HepG2 (cell line): Measurements from ENCODE around the gene BBS9. TPM values are rescaled to one million over a fixed set of nuclear protein-coding genes. Genes with fewer than 3 reads are reported as not detected.

Experiments
- ATAC-seq: fragments of 200-7000 bp; cut with Tn5 transposase; 3 replicates; pipeline ENCODE4 v1.9.1; 2020; ENCODE audit warnings: mild to moderate bottlenecking, moderate library complexity
- BruUV-seq: library from RNA; stranded (reverse); fragments of 400-500 nt; replicated peaks from 2 replicates; lab custom pipeline; 2021; lab: Mats Ljungman, UMichigan
- CTCF ChIA-PET: fragments of 300-600 bp; formaldehyde crosslinking; extraction: SDS; loops from one replicate; lab custom pipeline; 2021; ENCODE audit warnings: low total read pairs, inconsistent platforms, low intra/inter-chr PET ratio; lab: Yijun Ruan, JAX
- POLR2A ChIA-PET: fragments of 350-600 bp; sonication (Branson Sonifier 250); formaldehyde crosslinking; loops from one replicate; lab custom pipeline; 2020; ENCODE audit warnings: antibody characterized with exemption, inconsistent platforms; lab: Yijun Ruan, JAX
- DNase-seq: peaks from one replicate; pipeline ENCODE4 v3.0.0-alpha.2; 2015; ENCODE audit warnings: low spot score
- FAIRE-seq: peaks from 3 replicates; lab custom pipeline; 2011; peaks lifted over from hg19 to GRCh38; lab: Jason Lieb, UNC
- H2AFZ ChIP-seq: one replicate; pipeline ENCODE4 v1.6.1; 2011; ENCODE audit warnings: low read length, inconsistent platforms
- H3K27ac ChIP-seq: fragments of 300-600 bp; 3 replicates; pipeline ENCODE4 v1.8.0; 2011; ENCODE audit warnings: mixed run types, mild to moderate bottlenecking, mixed read lengths, low read length, inconsistent platforms; ENCODE audit not compliant: insufficient read depth; ENCODE audit errors: extremely low read length
- H3K27me3 ChIP-seq, 2 experiments: fragments of 200-600 bp in 1 of 2; 2 replicates in 1 of 2; 3 replicates in 1 of 2; pipeline versions ENCODE4 v1.6.0 to v1.8.0; 2011; ENCODE audit warnings: low read length in 2 of 2, mild to moderate bottlenecking in 2 of 2, moderate library complexity in 2 of 2, inconsistent platforms in 1 of 2; ENCODE audit not compliant: insufficient read depth in 2 of 2, control insufficient read depth in 1 of 2
- H3K36me3 ChIP-seq, 2 experiments: fragments of 200-600 bp in 1 of 2; replicated peaks in 1 of 2; 2 replicates in 1 of 2; 3 replicates in 1 of 2; pipeline versions ENCODE4 v1.5.1 to v1.8.0; 2011; ENCODE audit warnings: low read length in 2 of 2, inconsistent platforms in 1 of 2; ENCODE audit not compliant: insufficient read depth in 2 of 2, control insufficient read depth in 1 of 2
- H3K4me1 ChIP-seq: 2 replicates; pipeline ENCODE4 v1.5.1; 2012; ENCODE audit warnings: low read length, inconsistent platforms; ENCODE audit not compliant: insufficient read depth
- H3K4me2 ChIP-seq: 2 replicates; pipeline ENCODE4 v1.6.0; 2011; ENCODE audit warnings: low read depth, low read length, inconsistent platforms
- H3K4me3 ChIP-seq, 3 experiments: fragments of 200-600 bp in 1 of 3; sonication (generic), shearing (Covaris generic) in 1 of 3; replicated peaks in 1 of 3; 2 replicates each; pipeline ENCODE4 v1.5.1; 2011 to 2016; ENCODE audit warnings: low read length in 3 of 3, inconsistent platforms in 2 of 3, low read depth in 2 of 3, mild to moderate bottlenecking in 2 of 3, control low read depth in 1 of 3, mixed read lengths in 1 of 3; ENCODE audit not compliant: insufficient read depth in 1 of 3
- H3K79me2 ChIP-seq: one replicate; pipeline ENCODE4 v1.6.1; 2011; ENCODE audit warnings: low read length, inconsistent platforms; ENCODE audit not compliant: insufficient read depth
- H3K9ac ChIP-seq: 2 replicates; pipeline ENCODE4 v1.6.0; 2011; ENCODE audit warnings: mild to moderate bottlenecking, low read depth, low read length, inconsistent platforms; ENCODE audit not compliant: insufficient read depth
- H3K9me3 ChIP-seq: 2 replicates; pipeline ENCODE4 v1.5.1; 2012; ENCODE audit warnings: mild to moderate bottlenecking, low read length
- H4K20me1 ChIP-seq: 2 replicates; pipeline ENCODE4 v1.6.0; 2011; ENCODE audit warnings: inconsistent platforms, mild to moderate bottlenecking, low read length, moderate library complexity; ENCODE audit not compliant: insufficient read depth
- HDAC1 ChIP-seq: sonication (generic); formaldehyde crosslinking; IDR thresholded peaks from 2 replicates; pipeline ENCODE4 v1.5.1; 2020; ENCODE audit warnings: mild to moderate bottlenecking, missing genetic modification reagents
- LCORL ChIP-seq, 2 experiments: fragments of 450-650 bp in 1 of 2; sonication (generic) in 1 of 2; formaldehyde crosslinking in 1 of 2; IDR thresholded peaks; 2 replicates each; pipeline versions ENCODE4 v1.5.0 to v1.6.1; 2017 to 2020; ENCODE audit warnings: antibody characterized with exemption in 1 of 2, missing genetic modification reagents in 1 of 2
- REPIN1 ChIP-seq: sonication (generic); formaldehyde crosslinking; IDR thresholded peaks from 2 replicates; pipeline ENCODE4 v1.8.0; 2022; ENCODE audit warnings: missing genetic modification reagents, low read depth, mild to moderate bottlenecking, borderline replicate concordance
- XBP1 ChIP-seq: sonication (generic); formaldehyde crosslinking; IDR thresholded peaks from 2 replicates; pipeline ENCODE4 v1.5.0; 2020; ENCODE audit warnings: missing genetic modification reagents
- ZMYM3 ChIP-seq: sonication (generic); formaldehyde crosslinking; IDR thresholded peaks from 2 replicates; pipeline ENCODE4 v1.5.1; 2020; ENCODE audit warnings: mild to moderate bottlenecking, missing genetic modification reagents
- ZNF775 ChIP-seq: sonication (generic); formaldehyde crosslinking; IDR thresholded peaks from 2 replicates; pipeline ENCODE4 v1.4.0; 2020; ENCODE audit warnings: missing genetic modification reagents, mild to moderate bottlenecking, moderate library complexity, borderline replicate concordance
- ZNF788 ChIP-seq: sonication (generic); formaldehyde crosslinking; IDR thresholded peaks from 2 replicates; pipeline ENCODE4 v1.5.0; 2020; ENCODE audit warnings: mild to moderate bottlenecking, missing genetic modification reagents, borderline replicate concordance
- ZNF83 ChIP-seq: sonication (generic); formaldehyde crosslinking; IDR thresholded peaks from 2 replicates; pipeline ENCODE4 v1.4.0; 2020; ENCODE audit warnings: missing genetic modification reagents, mild to moderate bottlenecking, borderline replicate concordance
- WGBS: methylation state at CpG from one replicate; pipeline ENCODE4 v1.1.6; 2017; ENCODE audit warnings: low lambda C conversion rate; 5-methylcytosine and 5-hydroxymethylcytosine counted together
- in situ Hi-C: cut with HindIII; loops from 2 replicates; pipeline ENCODE4 v1.10.0; 2017; ENCODE audit warnings: low pct_unique_long_range_greater_than_20kb; ENCODE audit not compliant: extremely low pct_ligation_motif_present
- intact Hi-C: fragments of 100-400 bp; cut with micrococcal nuclease; formaldehyde crosslinking; loops from one replicate; pipeline ENCODE4 v1.10.0; 2022; ENCODE audit not compliant: unreplicated experiment
- polyA plus RNA-seq, 8 experiments: library from polyadenylated mRNA; depleted of rRNA in 3 of 8; stranded (reverse) in 7 of 8; unstranded in 1 of 8; fragments of >200 nt; fragmentation: Illumina TruSeq in 4 of 8; extraction: Trizol in 4 of 8; gene quantifications; 2 replicates each; pipeline versions ENCODE4 v1.2.1 to v1.2.3, GENCODE V29; 2011 to 2016; ENCODE audit warnings: low read depth in 4 of 8, missing spikeins in 1 of 8, mixed read lengths in 1 of 8; ENCODE audit not compliant: insufficient read depth in 1 of 8
- total RNA-seq, 5 experiments: library from RNA; depleted of rRNA; stranded (reverse); fragments of >200 nt; fragmentation: Illumina TruSeq; extraction: Trizol; gene quantifications; 2 replicates each; pipeline ENCODE4 v1.2.3, GENCODE V29; 2016; ENCODE audit warnings: low read depth in 1 of 5
- TF ChIP-seq, protein P1 (sequence below): sonication (generic); formaldehyde crosslinking; IDR thresholded peaks from 2 replicates; pipeline ENCODE4 v1.9.0; 2021; ENCODE audit warnings: missing genetic modification reagents, mild to moderate bottlenecking, borderline replicate concordance
- TF ChIP-seq, protein P2 (sequence below): sonication (generic); formaldehyde crosslinking; IDR thresholded peaks from 2 replicates; pipeline ENCODE4 v1.5.1; 2020; ENCODE audit warnings: mild to moderate bottlenecking, moderate library complexity, missing genetic modification reagents
- TF ChIP-seq, protein P3 (sequence below), 2 experiments: sonication (generic) in 1 of 2; formaldehyde crosslinking in 1 of 2; IDR thresholded peaks; 2 replicates each; pipeline versions ENCODE4 v1.4.0 to v1.6.1; 2016 to 2020; ENCODE audit warnings: borderline replicate concordance in 1 of 2, low read depth in 1 of 2, mild to moderate bottlenecking in 1 of 2, missing genetic modification reagents in 1 of 2

BBS9 gene
- total and polyA plus RNA-seq, 2 of the 13 experiments (the other 11 are each of a cell fraction or from before 2014, with no cell fraction given), result 5.1 to 7.8 TPM

DNA sequence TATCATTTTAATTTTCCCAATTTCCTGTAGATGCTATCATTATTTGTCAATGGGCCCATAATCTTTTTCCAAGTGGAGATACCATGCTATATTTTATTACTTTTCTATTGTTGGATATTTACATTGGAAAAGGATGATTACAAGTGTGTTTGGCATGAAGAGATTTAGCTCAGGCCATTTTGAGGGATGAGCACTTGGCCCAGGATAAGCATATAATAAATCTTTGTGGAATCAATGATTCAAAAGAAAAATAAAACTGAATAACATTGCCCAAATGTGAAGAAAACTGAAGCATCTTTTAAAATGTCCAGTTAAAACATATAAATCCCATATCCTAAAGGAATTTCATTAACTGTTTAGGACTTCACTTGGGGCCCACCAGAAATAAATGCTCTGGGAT, 515.1 kb downstream of the BBS9 start:
- ChIA-PET POLR2A (no interaction called here), CTCF (no interaction called here)
- H3K9ac ChIP-seq, result no peak overlapping the region
- no peaks in the 10 kb centered on the region for H3K36me3 ChIP-seq
- H3K4me1 ChIP-seq, result no peaks in the 10 kb centered on the region
- in situ Hi-C loops, result no loop called here
- TF ChIP-seq XBP1 (no peak), HDAC1 (CRISPR knock-in tag) (no peak), ZNF788 (CRISPR knock-in tag) (no peak), LCORL (IDR thresholded peaks at IDR 0.05) (no peak), LCORL (CRISPR knock-in tag; IDR thresholded peaks at IDR 0.05) (no peak), ZMYM3 (CRISPR knock-in tag) (no peak)
- BruUV-seq, result no TSS peak
- intact Hi-C loops, result no loop called here
- H3K4me3 ChIP-seq, result no peak overlapping the region
- no peak overlapping the region for H2AFZ ChIP-seq
- no peaks in the 10 kb centered on the region for H3K79me2 ChIP-seq
- H4K20me1 ChIP-seq, result no peaks in the 10 kb centered on the region
- no peak for FAIRE-seq
- no peaks in the 10 kb centered on the region for H3K9me3 ChIP-seq
- H3K4me2 ChIP-seq, result no peak overlapping the region
- no peak for DNase-seq
- ATAC-seq, result no peak
- no peak overlapping the region for H3K27ac ChIP-seq
- no peaks in the 10 kb centered on the region for H3K27me3 ChIP-seq

DNA sequence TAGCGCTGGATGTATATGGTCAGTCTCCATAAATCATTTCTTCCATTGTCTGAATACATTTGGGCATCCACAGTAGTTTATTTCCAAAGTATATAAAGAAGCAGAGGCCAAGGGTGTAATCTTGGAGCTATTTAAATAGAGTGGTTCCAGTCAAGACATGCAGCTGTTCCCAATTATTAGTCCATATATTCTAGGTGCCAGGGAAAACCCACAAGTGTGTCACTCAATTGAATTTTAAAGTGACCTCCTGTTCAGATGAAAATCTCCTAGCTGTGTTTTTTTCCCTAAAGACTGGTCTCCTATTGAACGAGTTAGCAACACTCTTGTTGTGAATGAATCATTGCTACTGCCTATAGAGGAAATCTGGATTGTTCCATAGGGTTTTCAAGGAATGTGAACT, 515.7 kb downstream of the BBS9 start:
- no peak for DNase-seq
- Histone ChIP-seq H3K9me3 (no peaks in the 10 kb centered on the region), H2AFZ (no peak overlapping the region), H3K9ac (no peak overlapping the region), H3K27ac (no peak overlapping the region), H4K20me1 (no peaks in the 10 kb centered on the region), H3K27me3 (no peaks in the 10 kb centered on the region), H3K36me3 (no peaks in the 10 kb centered on the region), H3K4me2 (no peak overlapping the region), H3K4me3 (no peak overlapping the region), H3K79me2 (no peaks in the 10 kb centered on the region), H3K4me1 (no peaks in the 10 kb centered on the region)
- intact Hi-C loops (no loop called here), in situ Hi-C loops (no loop called here)
- ATAC-seq, result no peak
- POLR2A ChIA-PET, result no interaction called here
- no TSS peak for BruUV-seq
- CTCF ChIA-PET, result no interaction called here
- TF ChIP-seq ZNF83 (CRISPR knock-in tag) (no peak), ZNF775 (CRISPR knock-in tag) (no peak), REPIN1 (CRISPR knock-in tag) (no peak)
- TF ChIP-seq, protein P1, sequence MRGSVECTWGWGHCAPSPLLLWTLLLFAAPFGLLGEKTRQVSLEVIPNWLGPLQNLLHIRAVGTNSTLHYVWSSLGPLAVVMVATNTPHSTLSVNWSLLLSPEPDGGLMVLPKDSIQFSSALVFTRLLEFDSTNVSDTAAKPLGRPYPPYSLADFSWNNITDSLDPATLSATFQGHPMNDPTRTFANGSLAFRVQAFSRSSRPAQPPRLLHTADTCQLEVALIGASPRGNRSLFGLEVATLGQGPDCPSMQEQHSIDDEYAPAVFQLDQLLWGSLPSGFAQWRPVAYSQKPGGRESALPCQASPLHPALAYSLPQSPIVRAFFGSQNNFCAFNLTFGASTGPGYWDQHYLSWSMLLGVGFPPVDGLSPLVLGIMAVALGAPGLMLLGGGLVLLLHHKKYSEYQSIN (CRISPR knock-in tag), result no peak
- TF ChIP-seq, protein P2, sequence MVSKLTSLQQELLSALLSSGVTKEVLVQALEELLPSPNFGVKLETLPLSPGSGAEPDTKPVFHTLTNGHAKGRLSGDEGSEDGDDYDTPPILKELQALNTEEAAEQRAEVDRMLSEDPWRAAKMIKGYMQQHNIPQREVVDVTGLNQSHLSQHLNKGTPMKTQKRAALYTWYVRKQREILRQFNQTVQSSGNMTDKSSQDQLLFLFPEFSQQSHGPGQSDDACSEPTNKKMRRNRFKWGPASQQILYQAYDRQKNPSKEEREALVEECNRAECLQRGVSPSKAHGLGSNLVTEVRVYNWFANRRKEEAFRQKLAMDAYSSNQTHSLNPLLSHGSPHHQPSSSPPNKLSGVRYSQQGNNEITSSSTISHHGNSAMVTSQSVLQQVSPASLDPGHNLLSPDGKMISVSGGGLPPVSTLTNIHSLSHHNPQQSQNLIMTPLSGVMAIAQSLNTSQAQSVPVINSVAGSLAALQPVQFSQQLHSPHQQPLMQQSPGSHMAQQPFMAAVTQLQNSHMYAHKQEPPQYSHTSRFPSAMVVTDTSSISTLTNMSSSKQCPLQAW, result no peak
- TF ChIP-seq, protein P3, sequence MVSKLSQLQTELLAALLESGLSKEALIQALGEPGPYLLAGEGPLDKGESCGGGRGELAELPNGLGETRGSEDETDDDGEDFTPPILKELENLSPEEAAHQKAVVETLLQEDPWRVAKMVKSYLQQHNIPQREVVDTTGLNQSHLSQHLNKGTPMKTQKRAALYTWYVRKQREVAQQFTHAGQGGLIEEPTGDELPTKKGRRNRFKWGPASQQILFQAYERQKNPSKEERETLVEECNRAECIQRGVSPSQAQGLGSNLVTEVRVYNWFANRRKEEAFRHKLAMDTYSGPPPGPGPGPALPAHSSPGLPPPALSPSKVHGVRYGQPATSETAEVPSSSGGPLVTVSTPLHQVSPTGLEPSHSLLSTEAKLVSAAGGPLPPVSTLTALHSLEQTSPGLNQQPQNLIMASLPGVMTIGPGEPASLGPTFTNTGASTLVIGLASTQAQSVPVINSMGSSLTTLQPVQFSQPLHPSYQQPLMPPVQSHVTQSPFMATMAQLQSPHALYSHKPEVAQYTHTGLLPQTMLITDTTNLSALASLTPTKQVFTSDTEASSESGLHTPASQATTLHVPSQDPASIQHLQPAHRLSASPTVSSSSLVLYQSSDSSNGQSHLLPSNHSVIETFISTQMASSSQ (IDR thresholded peaks at IDR 0.05; ENCODE audit: low read depth), result no peak
- TF ChIP-seq, protein P3 (CRISPR knock-in tag; IDR thresholded peaks at IDR 0.05; ENCODE audit: borderline replicate concordance), result no peak
- WGBS, result 46% methylated on average over 2 of the region's 2 CpGs
- no peak for FAIRE-seq
